HL-60/S4 treated with retinoic acid at 250 ng/mL for 4 days and 3 days (cell line): Measurements from ENCODE around the gene CERS4.
"Not testable (repeated sequence)": the region's sequence is repeated elsewhere in the genome, so short reads cannot be mapped to it uniquely, and the experiment has no call there.

Source experiments
- in situ Hi-C: fragments of 300-500 bp; cut with MboI; formaldehyde crosslinking; loops from 2 replicates; pipeline ENCODE4 v1.7.0; 2022; ENCODE audit warnings: low sequenced_read_pairs

The CERS4 gene, protein sequence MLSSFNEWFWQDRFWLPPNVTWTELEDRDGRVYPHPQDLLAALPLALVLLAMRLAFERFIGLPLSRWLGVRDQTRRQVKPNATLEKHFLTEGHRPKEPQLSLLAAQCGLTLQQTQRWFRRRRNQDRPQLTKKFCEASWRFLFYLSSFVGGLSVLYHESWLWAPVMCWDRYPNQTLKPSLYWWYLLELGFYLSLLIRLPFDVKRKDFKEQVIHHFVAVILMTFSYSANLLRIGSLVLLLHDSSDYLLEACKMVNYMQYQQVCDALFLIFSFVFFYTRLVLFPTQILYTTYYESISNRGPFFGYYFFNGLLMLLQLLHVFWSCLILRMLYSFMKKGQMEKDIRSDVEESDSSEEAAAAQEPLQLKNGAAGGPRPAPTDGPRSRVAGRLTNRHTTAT

DNA sequence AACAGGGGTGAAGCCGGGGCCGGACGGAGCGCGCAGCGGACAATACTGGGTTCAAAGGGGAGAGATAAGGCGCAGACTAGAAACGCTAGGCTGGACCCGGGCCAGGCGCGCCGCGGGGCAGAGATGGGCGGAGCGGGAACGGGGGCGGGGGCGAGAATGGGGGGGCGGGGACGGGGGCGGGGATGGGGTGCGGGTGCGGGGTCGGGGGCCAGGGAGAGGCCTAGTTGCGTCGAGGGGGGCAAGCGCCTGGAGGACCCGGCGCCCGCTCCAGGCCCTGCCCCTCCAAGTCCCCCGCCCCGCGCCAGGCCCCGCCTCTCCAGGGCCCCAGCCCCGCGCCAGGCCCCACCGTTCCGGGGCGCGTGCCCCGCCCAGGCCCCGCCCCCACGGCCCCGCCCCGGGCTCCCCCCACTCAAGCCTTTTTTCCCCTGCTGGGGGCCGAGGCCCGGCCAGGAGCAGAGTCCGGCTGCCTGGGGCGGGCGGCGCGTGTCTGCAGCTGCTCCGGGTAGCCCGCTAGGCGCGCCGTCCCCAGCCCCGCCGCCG, at the start of gene CERS4:
TSS of gene CERS4 (plus strand) at position 449 of the 540 bp plus-strand sequence. CDS start 41,707 bp downstream, outside the sequence.
- in situ Hi-C loops = no loop called here

DNA sequence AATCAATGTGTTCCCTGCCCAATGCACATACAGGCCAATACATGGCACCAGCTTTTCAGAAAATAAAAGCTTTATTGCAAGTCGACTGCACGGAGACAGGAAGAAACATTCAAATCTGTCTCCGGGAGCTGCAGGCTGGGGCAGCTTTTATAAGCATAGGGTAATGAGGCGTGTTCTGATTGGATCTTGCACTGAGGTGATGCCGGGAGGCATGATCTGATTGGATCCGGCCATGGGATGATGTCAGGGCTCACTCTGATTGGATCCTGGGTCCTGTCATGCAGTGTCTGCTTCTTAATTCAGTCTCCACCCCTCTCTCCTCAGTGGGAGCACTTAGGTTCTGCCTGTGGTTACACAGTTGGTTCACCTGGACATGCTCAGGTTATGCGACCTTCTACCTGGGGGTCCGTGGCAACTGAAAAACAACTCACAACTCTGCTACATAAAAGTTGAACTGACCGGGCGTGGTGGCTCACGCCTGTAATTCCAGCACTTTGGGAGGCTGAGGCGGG, 48.0 kb upstream of the CERS4 start:
- in situ Hi-C loops = loop anchor here (5.0 kb wide), 1 partner anchor 91 kb away; no protein-coding TSS in a partner anchor

DNA sequence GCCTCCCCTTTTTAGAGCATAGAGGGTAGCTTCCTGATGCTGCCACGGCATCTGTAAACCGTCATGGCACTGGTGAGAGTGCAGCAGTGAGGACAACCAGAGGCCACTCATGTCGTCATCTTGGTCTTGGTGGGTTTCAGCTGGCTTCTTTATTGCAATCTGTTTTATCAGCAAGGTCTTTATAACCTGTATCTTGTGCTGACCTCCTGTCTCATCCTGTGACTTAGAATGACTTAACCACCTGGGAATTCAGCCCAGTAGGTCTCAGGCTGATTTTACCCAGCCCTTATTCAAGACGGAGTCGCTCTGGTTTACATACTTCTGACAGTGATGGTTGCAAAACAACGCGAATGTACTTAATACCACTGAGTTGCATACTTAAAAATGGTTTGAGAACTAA, 45.4 kb upstream of the CERS4 start:
- in situ Hi-C loops = loop anchor here (5.0 kb wide), 1 partner anchor 89 kb away; no protein-coding TSS in a partner anchor

DNA sequence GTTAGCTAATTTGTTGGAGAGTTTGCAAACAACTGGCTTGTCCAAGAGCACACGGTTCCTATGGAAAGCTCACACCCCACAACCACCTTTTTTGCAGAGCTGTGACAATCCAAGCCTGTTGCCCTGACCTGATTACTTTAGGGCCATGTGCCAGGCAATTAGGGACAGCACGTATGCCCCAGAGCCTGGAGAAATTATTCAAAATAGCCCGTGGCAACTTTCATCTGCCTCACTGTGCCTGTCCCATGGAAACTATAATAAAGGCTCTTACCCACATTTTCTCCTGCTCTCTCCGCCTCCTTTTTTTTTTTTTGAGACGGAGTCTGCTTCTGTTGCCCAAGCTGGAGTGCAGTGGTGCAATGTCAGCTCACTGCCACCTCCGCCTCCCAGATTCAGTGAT, 41.2 kb upstream of the CERS4 start:
- in situ Hi-C loops = no loop called here

DNA sequence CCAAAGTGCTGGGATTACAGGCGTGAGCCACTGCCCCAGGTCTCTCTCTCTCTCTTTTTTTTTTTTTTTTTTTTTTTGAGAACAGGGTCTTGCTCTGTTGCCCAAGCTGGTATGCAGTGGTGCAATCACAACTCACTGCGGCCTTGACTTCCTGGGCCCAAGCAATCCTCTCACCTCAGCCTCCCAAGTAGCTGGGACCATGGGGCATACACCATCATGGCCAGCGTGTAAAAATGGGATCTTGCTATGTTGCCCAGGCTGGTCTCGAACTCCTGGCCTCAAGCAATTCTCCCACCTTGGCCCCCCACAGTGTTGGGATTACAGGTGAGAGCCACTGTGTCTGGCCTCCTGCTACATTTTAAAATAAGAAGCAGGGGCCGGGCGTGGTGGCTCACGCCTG, 40.6 kb upstream of the CERS4 start:
- in situ Hi-C loops = no loop called here

DNA sequence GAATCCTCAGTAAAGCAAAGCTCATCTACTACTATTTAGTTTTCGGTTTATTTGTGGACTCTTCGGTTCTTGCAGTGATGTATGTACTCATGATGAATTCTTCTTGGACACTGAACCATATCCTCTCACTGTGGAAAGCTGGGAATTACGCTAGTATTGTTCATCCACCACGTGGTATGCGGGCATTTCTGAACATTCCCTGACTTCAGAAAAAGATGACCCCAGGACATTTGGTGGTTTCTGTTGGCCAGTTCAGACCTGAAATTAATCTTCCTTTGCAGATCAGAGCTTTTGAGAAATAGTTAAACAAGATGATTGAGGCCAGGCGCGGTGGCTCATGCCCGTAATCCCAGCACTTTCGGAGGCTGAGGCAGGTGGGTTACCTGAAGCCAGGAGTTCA, 34.5 kb upstream of the CERS4 start:
- in situ Hi-C loops = no loop called here

DNA sequence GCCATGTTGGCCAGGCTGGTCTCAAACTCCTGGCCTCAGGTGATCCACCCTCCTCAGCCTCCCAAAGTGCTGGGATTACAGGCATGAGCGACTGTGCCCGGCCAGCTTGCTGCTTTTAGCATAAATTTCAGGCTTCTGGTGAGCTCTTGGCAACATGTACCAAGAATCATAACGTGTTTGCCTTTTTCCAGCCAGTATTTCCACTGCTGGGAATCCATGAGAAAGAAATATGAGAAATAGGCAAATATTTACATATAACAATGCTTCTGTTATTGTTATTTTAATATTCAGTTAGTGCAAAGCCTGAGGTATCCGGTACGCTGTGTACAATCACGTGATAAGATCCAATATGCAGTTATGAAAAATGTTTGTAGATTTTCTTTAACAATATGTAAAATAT, 29.2 kb upstream of the CERS4 start:
- in situ Hi-C loops = no loop called here

DNA sequence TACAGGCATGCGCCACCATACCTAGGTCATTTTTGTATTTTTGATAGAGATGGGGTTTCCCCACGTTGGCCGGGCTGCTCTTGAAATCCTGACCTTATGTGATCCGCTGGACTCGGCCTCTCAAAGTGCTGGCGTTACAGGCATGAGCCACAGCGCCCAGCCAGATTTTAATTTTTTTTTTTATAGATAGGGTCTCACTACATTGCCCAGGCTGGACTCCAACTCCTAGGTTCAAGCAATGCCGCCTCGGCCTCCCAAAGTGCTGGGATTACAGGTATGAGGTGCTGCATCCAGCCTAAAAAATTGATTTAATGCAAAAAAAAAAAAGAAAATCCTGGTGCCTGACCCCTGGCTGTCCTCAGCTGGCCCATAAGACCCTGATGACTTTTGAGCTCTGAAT, 24.9 kb upstream of the CERS4 start:
- in situ Hi-C loops = no loop called here

DNA sequence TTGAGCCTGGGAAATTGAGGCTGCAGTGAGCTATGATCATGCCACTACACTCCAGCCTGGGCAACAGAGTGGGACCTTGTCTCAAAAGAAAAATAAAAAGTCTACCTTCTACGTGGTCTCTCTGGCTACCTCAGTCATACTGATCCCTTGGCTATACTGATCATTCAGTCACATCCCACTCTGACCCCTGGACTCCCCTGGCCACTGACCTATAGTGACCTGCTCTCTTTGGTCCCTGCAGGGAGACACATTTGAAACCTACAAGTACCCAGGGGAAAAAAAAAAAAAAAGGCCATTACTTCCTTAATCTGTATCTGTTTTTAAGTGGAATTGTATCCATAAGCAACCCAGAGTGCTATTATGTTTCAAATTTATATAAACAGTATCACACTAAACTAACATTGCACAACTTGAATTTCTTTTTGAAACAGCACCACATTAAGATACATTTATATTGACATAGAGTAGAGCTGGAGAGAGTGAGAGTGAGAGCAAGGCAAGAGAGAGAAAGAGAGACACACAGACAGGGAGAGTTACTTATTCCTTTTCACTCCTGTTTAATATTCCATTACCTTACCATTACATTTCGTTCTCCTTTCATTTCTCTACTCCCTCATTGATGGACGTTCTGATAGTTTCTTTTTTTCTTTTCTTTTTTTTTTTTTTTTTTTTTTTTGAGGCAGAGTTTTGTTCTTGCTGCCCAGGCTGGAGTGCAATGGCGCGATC, 23.7 kb upstream of the CERS4 start:
- in situ Hi-C loops = no loop called here

DNA sequence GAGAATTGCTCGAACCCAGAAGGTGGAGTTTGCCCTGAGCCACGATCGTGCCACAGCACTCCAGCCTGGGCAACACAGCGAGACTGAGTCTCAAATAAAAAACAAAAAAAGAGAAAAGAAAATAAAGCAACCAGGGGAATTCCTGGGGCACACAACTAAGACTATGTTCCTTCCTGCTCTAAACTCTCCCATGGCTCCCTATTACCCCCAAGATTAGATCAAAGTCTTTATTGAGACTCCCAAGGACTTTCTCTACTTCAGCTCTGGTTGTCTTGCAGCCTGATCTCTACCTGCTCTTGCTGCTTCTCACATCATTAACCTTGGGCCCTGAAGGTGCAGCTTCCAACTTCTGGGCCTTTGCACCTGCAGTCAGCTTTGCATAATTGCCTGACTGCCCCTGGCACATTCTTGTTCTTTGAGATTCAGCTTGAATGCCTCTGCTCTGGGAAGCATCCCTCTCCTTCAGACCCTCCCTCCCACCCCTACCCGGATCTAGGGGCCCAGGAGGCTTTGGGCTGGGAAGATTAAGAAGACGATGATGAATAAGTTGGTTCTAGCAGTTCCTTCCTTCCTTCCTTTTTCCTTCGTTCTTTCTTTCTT, 16.8 kb upstream of the CERS4 start:
- in situ Hi-C loops = no loop called here

DNA sequence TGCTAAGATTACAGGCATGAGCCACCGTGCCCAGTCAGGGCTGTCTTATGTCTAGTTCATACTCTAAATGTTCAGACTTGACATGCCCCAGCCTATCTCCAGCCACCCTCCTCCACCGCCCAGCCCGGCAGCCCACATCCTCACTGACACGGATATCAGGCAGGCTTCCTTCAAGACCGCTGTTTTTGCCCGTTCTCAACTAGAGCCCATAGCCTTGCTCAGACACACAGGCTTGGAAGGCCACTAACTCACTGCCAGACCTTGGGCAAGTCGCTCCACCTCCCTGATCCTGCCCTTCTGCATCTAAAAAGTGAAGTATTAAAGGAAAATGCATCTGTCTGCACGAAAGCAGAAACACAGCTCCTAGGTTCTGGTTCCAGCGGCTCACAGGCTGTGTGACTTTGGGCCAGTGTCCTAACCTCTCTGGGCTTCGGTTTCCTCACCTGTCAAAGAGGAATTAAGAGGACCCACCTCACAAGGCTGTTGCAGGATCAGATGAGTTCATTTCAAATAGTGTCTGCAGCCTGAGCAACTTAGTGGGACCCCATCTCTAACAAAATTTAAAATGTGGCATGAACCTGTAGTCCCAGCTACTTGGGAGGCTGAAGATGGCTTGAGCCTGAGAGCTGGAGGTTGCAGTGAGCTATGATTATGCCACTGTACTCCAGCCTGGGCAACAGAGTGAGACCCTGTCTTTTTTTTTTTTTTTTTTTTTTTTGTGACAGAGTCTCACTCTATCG, 14.5 kb upstream of the CERS4 start:
- in situ Hi-C loops = no loop called here

DNA sequence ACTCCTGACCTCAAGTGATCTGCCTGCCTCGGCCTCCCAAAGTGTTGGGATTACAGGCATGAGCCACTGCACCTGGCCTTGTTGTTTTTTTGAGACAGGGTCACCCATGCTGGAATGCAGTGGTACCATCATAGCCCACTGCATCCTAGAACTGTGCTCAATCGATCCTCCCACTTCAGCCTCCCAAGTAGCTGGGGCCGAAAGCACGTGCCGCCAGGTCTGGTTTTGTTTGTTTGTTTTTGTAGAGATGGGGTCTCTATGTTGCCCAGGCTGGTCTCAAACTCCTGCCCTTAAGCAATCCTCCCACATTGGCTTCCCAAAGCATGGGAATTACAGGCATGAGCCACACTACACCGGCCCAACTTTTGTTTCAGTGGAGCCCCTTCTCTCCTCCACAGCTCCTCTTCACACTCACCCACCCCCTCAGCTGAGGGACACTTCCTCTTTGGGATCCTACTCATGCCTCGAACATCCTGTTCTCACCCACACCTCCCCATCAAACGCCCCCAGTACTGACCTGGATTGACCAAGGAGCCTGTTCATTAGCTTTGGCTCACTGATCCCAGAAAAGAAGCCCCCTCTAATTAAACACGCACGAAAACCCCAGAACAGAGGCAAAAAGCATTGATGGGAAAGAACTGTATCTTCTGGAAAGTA, 12.8 kb upstream of the CERS4 start:
- in situ Hi-C loops = no loop called here

DNA sequence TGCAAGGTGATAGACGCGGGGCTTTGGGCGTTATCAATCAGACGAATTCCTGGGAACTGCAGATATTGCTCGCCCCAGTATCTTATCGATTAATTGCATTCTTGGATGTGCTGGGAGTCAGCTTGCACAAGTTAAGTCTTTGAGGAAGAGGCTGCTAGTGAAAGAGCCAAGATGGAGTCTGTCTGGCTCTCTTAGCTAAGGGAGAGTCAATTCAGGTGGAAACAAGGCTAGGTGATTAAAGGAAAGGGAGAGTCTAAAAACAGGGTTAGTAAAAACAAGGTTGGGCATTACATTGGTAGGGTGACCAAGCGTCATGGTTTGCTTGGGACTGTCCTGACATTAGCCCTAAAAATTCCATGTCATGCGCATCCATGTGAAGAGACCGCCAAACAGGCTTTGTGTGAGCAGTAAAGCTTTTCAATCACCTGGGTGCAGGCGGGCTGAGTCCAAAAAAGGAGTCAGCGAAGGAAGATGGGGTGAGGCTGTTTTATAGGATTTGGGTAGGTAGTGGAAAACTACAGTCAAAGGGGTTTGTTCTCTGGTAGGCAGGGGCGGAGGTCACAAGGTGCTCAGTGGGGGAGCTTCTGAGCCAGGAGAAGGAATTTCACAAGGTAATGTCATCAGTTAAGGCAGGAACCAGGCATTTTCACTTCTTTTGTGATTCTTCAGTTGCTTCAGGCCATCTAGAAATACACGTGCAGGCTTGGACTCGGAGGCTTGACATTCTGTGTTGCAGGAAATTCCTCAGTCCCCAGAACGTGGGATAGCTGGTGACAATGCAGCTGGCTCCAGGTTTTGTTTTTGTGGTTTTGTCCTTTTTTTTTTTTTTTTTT, 5.7 kb upstream of the CERS4 start:
- in situ Hi-C loops = not testable (repeated sequence)

DNA sequence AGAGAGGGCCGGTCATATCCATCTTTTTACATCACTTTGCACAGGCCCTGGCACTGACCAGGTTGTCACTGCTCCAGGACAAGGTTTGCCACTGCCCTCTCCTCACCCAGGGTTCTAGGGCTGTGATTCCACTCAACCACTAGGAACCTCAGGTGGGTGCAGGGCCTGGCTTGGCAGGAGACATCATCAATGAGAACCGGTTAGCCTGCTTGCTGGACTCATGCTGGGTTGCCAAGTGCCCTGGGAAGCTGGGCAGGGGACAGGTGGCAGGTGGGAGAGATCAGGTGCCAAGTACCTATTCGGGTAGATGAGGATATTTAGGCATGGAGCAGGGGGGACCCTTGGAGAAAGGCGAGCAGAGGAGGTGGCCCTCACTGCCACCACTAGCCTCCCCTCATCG, 4.2 kb upstream of the CERS4 start:
- in situ Hi-C loops = no loop called here

DNA sequence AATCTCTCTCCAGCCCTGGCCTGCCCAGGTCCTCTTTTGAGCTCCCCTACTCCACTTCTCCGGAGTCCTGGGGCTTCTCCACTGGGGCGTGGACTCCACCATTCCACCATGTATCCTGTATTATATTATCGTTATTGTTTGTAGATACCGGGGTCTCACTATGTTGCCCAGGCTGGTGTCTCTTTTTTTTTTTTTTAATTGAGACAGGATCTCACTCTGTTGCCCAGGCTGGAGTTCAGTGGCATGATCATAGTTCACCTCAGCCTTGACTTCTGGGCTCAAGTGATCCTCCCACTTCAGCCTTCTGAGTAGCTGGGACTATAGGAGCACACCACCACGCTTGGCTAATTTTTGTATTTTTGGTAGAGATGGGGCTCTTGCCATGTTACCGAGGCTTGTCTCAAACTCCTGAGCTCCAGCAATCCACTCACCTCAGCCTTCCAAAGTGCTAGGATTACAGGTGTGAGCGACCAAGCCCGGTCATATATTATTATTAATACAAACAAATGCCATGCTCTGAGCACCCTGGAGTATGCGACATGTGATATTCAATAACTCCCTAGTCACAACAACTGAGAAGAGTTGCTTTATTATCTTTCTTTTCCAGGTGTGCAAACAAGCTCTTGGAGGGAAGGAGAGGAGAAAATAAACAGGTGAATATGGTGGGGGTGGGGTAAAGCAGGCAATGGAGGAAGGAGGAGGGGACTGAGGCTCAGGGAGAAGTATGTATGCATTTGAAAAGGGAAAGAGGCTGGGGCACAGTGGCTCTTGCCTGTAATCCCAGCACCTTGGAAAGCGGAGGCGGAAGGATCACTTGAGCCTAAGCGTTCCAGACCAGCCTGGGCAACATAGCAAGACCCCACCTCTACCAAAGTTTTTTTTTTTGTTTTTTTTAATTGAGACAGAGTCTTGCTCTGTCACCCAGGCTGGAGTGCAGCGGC, 2.8 kb upstream of the CERS4 start:
- in situ Hi-C loops = no loop called here

DNA sequence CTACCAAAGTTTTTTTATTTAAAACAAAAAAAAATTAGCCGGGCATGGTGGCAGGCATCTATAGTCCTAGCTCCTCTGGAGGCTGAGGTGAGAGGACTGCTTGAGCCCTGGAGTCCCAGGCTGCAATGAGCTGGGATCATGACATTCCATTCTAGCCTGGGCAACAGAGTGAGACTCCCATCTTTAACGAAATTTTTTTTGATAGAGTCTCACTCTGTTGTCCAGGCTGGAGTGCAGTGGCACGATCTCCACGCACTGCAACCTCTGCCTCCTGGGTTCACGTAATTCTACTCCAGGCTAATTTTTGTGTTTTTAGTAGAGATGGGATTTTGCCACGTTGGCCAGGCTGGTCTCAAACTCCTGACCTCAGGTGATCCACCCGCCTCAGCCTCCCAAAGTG, 1.8 kb upstream of the CERS4 start:
- in situ Hi-C loops = not testable (repeated sequence)

DNA sequence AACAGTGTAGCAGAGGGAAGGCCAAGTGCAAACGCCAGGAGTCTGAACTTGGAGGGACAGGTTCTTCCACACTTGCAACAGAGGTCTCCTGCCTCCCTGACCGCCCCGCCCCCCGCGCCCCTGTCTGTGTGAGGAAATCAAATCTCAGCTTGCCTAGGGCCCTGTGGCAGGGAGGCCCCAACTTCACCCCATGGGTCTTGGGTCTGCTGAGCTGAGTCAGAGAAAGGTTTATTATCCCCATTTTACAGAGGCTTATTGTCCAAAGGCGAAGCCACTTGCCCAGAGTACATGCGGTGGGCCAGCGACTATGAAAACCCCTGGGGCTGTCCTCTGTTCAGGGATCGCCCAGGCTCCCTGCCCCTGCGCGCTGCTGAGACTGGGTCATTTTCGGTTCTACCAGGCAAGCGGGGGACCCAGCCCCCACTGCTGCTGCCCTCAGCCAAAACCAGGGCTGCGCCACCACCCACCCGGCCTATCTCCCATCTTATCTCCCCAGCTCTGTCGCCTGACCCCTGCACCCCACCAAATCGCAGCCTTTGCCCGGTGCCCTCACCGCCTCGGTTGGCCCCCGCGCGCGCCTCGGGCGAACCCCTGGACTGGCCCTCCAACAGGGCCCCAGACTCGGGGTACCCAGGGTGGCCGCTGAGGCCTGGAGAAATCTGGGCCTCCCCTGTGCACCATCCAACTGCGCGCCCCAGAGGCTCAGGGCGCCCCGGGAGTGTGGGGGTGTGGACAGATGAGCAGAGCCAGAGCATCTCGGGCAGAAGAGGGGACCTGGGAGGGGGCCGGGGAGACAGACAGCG, 850 bp upstream of the CERS4 start:
- in situ Hi-C loops = no loop called here
